Measurements from ENCODE around the gene FAM181A.

GRCh38 chr14:93927800-93928145 is 629 bp downstream of the FAM181A start:
- no peak for TF ChIP-seq EZH2phosphoT487 (IDR thresholded peaks at IDR 0.05; ENCODE audit: insufficient read depth, low read depth)
- TF ChIP-seq EZH2 (IDR thresholded peaks at IDR 0.05; ENCODE audit: insufficient read depth, poor library complexity, severe bottlenecking): no peak
